Neural progenitor cell (in vitro differentiated cells): Measurements from ENCODE around the gene CSK.

Source experiments
- EZH2 ChIP-seq: fragments of 200-600 bp; sonication (generic); IDR thresholded peaks from 2 replicates; pipeline ENCODE4 v1.6.1; 2017; ENCODE audit warnings: antibody characterized with exemption, mild to moderate bottlenecking, moderate library complexity
- EZH2phosphoT487 ChIP-seq: fragments of 200-600 bp; sonication (generic); IDR thresholded peaks from 2 replicates; pipeline ENCODE4 v1.6.1; 2017; ENCODE audit warnings: antibody characterized with exemption
- TF ChIP-seq, protein P1 (sequence below): fragments of 200-600 bp; sonication (generic); IDR thresholded peaks from 2 replicates; pipeline ENCODE4 v1.5.1; 2017; ENCODE audit warnings: antibody characterized with exemption, mild to moderate bottlenecking

GRCh38 chr15:74817370-74817737 lies 35.5 kb downstream of the CSK start:
- TF ChIP-seq, protein P1, sequence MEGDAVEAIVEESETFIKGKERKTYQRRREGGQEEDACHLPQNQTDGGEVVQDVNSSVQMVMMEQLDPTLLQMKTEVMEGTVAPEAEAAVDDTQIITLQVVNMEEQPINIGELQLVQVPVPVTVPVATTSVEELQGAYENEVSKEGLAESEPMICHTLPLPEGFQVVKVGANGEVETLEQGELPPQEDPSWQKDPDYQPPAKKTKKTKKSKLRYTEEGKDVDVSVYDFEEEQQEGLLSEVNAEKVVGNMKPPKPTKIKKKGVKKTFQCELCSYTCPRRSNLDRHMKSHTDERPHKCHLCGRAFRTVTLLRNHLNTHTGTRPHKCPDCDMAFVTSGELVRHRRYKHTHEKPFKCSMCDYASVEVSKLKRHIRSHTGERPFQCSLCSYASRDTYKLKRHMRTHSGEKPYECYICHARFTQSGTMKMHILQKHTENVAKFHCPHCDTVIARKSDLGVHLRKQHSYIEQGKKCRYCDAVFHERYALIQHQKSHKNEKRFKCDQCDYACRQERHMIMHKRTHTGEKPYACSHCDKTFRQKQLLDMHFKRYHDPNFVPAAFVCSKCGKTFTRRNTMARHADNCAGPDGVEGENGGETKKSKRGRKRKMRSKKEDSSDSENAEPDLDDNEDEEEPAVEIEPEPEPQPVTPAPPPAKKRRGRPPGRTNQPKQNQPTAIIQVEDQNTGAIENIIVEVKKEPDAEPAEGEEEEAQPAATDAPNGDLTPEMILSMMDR: no peak
- TF ChIP-seq EZH2phosphoT487 (no peak), EZH2 (no peak)
